Measurements from ENCODE around the gene HIPK1. TPM values are rescaled to one million over a fixed set of nuclear protein-coding genes. Genes with fewer than 3 reads are reported as not detected.

HIPK1 gene
- total RNA-seq, 4 donors from 2014 or later = 64.8 to 92.3 (median 76.9) TPM

GRCh38 chr1:114024049-114024448 lies 94.9 kb downstream of the HIPK1 start:
- no peak for ATAC-seq
- WGBS, 2 donors (ENCODE audit: low coverage in 1 of 2) = 74 to 77% methylated on average over 5 to 6 of the region's 6 CpGs
- TF ChIP-seq POLR2AphosphoS5 (IDR thresholded peaks at IDR 0.05) (no peak), CTCF (IDR thresholded peaks at IDR 0.05) (no peak), EP300 (IDR thresholded peaks at IDR 0.05) (no peak), POLR2A (IDR thresholded peaks at IDR 0.05) (no peak)

GRCh38 chr1:114025609-114026401 lies 96.7 kb downstream of the HIPK1 start:
- Histone ChIP-seq H3K27me3 (no peaks in the 10 kb centered on the region), H3K36me3 (no peaks in the 10 kb centered on the region), H3K9me3 (no peaks in the 10 kb centered on the region), H3K27ac (no peak overlapping the region), H3K4me3 (no peak overlapping the region), H3K4me1 (no peaks in the 10 kb centered on the region)
- ATAC-seq = no peak
- no peak for TF ChIP-seq POLR2A (IDR thresholded peaks at IDR 0.05)
- no peak for TF ChIP-seq EP300 (IDR thresholded peaks at IDR 0.05)
- no peak for TF ChIP-seq POLR2AphosphoS5 (IDR thresholded peaks at IDR 0.05)
- TF ChIP-seq CTCF (IDR thresholded peaks at IDR 0.05) = no peak
- whole genome bisulfite sequencing, 2 donors (ENCODE audit: low coverage in 1 of 2) = 94 to 100% methylated on average over 3 to 5 of the region's 5 CpGs

More at GRCh38 chr1:114024049-114024448, 94.9 kb downstream of the HIPK1 start:
- Histone ChIP-seq H3K4me3 (no peak overlapping the region), H3K27ac (no peak overlapping the region), H3K36me3 (no peaks in the 10 kb centered on the region), H3K9me3 (no peaks in the 10 kb centered on the region), H3K27me3 (no peaks in the 10 kb centered on the region), H3K4me1 (no peaks in the 10 kb centered on the region)

- Histone ChIP-seq H3K4me3 (no peak overlapping the region), H3K4me1 (no peaks in the 10 kb centered on the region), H3K36me3 (no peaks in the 10 kb centered on the region), H3K27ac (no peak overlapping the region), H3K27me3 (no peaks in the 10 kb centered on the region), H3K9me3 (no peaks in the 10 kb centered on the region)
- TF ChIP-seq POLR2A (IDR thresholded peaks at IDR 0.05) (no peak), CTCF (IDR thresholded peaks at IDR 0.05) (no peak), POLR2AphosphoS5 (IDR thresholded peaks at IDR 0.05) (no peak), EP300 (IDR thresholded peaks at IDR 0.05) (no peak)
- ATAC-seq = no peak
- 75 to 94% methylated on average over 4 to 6 of the region's 6 CpGs for WGBS, 2 donors (ENCODE audit: low coverage in 1 of 2)
Observed at GRCh38 chr1:114026797-114027196, 97.7 kb downstream of the HIPK1 start.

Other genes starting within 250 kb of the HIPK1 start
- 10 to 100 TPM in 3 of 4 donors, 1 to 10 TPM in 1; 10.0 to 14.8 (median 11.1) TPM for gene PHTF1, start 169.8 kb upstream of the HIPK1 start, total RNA-seq
- 10 to 100 TPM; 20.2 to 25.4 (median 22.6) TPM for gene RSBN1, start 116.8 kb upstream of the HIPK1 start, total RNA-seq
- 1 to 10 TPM in 2 of 4 donors, under 1 TPM in 2; 0.27 to 1.4 (median 1.1) TPM for gene PTPN22, start 57.6 kb upstream of the HIPK1 start, total RNA-seq
- under 1 TPM in 3 of 4 donors, not detected in 1; 0.15 to 0.93 (median 0.27) TPM for gene BCL2L15, start 41.7 kb upstream of the HIPK1 start, total RNA-seq
- 10 to 100 TPM in 3 of 4 donors, 1 to 10 TPM in 1; 7.1 to 21.9 (median 12.6) TPM for gene AP4B1, start 24.5 kb upstream of the HIPK1 start, total RNA-seq
- 1 to 10 TPM; 3.2 to 9.2 (median 5.1) TPM for gene DCLRE1B, start 24.0 kb upstream of the HIPK1 start, total RNA-seq
- 100 to 1,000 TPM in 1 of 4 donors, 10 to 100 TPM in 3; 62.4 to 155 (median 65.5) TPM for gene OLFML3, start 50.1 kb downstream of the HIPK1 start, total RNA-seq
- 1 to 10 TPM in 1 of 4 donors, not detected in 3; 2.0 TPM for gene SYT6, start 224.5 kb downstream of the HIPK1 start, total RNA-seq

Data from gastroesophageal sphincter (tissue), 4 donors.